Activated CD4-positive, CD25-positive, alpha-beta regulatory T cell (primary cell): ENCODE data around the gene UBE3D.
"Not testable (repeated sequence)": the region's sequence is repeated elsewhere in the genome, so short reads cannot be mapped to it uniquely, and the experiment has no call there.

Source experiments
- DNase-seq, 4 experiments: peaks; one replicate each; lab custom pipeline; 2025; lab: John Stamatoyannopoulos, UW

UBE3D gene

GRCh38 chr6:82976179-82976578, 89.5 kb downstream of the UBE3D start:
- no peak for DNase-seq

- DNase-seq = no peak
Measured at GRCh38 chr6:82971877-82972460, 93.7 kb downstream of the UBE3D start.

GRCh38 chr6:82970839-82971238, 94.8 kb downstream of the UBE3D start:
- no peak for DNase-seq

GRCh38 chr6:82968708-82969107, 96.9 kb downstream of the UBE3D start:
- no peak for DNase-seq

- no peak for DNase-seq
Measured at GRCh38 chr6:82963191-82963925, 102.3 kb downstream of the UBE3D start.

- no peak for DNase-seq
Measured at GRCh38 chr6:82959385-82959941, 106.2 kb downstream of the UBE3D start.

GRCh38 chr6:82958551-82958950, 107.1 kb downstream of the UBE3D start:
- no peak for DNase-seq

GRCh38 chr6:82957868-82958245, 107.8 kb downstream of the UBE3D start:
- DNase-seq = no peak

- no peak for DNase-seq
Measured at GRCh38 chr6:82957171-82957867, 108.3 kb downstream of the UBE3D start.

GRCh38 chr6:82955841-82956240, 109.8 kb downstream of the UBE3D start:
- no peak for DNase-seq

- DNase-seq = no peak
Measured at GRCh38 chr6:82954937-82955577, 110.6 kb downstream of the UBE3D start.

- DNase-seq = no peak
Measured at GRCh38 chr6:82954356-82954755, 111.3 kb downstream of the UBE3D start.

GRCh38 chr6:82953871-82954270, 111.8 kb downstream of the UBE3D start:
- DNase-seq = no peak

- no peak for DNase-seq
Measured at GRCh38 chr6:82951935-82952334, 113.7 kb downstream of the UBE3D start.

- no peak for DNase-seq
Measured at GRCh38 chr6:82951389-82951788, 114.3 kb downstream of the UBE3D start.

GRCh38 chr6:82930915-82931314, 134.7 kb downstream of the UBE3D start:
- DNase-seq = not testable (repeated sequence)

- no peak for DNase-seq
Measured at GRCh38 chr6:82924799-82925535, 140.7 kb downstream of the UBE3D start.

GRCh38 chr6:82921258-82921657, 144.4 kb downstream of the UBE3D start:
- DNase-seq = no peak

- no peak for DNase-seq
Measured at GRCh38 chr6:82917346-82918064, 148.1 kb downstream of the UBE3D start.

- no peak for DNase-seq
Measured at GRCh38 chr6:82915666-82916065, 150.0 kb downstream of the UBE3D start.

GRCh38 chr6:82914511-82914910, 151.1 kb downstream of the UBE3D start:
- no peak for DNase-seq
